Right renal pelvis (tissue), 4 donors: ENCODE measurements around the gene CWH43. TPM values are rescaled to one million over a fixed set of nuclear protein-coding genes. Genes with fewer than 3 reads are reported as not detected.
"Not testable (repeated sequence)": the region's sequence is repeated elsewhere in the genome, so short reads cannot be mapped to it uniquely, and the experiment has no call there.

Experiments used
- DNase-seq, 4 donors: peaks; one replicate each; pipeline ENCODE4 v3.0.0-alpha.2; 2013; ENCODE audit warnings: low read depth in 4 of 4, low spot score in 3 of 4, missing footprints in 1 of 4
- polyA plus RNA-seq, 4 donors: library from polyadenylated mRNA; unstranded; fragments of 120-200 nt; gene quantifications; one replicate each; pipeline ENCODE4 v1.2.1, GENCODE V29; 2013; ENCODE audit not compliant: insufficient read length in 4 of 4

CWH43 gene
- polyA plus RNA-seq, 4 donors, result 5.7 to 8.3 (median 7.0) TPM

GRCh38 chr4:48974979-48975640, 11.0 kb upstream of the CWH43 start:
- DNase-seq, result no peak

- no peak for DNase-seq
These were observed 10.0 kb upstream of the CWH43 start for GRCh38 chr4:48976041-48976440.

- no peak for DNase-seq
These were observed 6.0 kb upstream of the CWH43 start for GRCh38 chr4:48979914-48980579.

- not testable (repeated sequence) for DNase-seq
These were observed 2.1 kb upstream of the CWH43 start for GRCh38 chr4:48984005-48984404.

- no peak for DNase-seq
These were observed 486 bp upstream of the CWH43 start for GRCh38 chr4:48985602-48985975.

GRCh38 chr4:48986654-48987164, 634 bp downstream of the CWH43 start:
- no peak for DNase-seq

GRCh38 chr4:48989461-48990203, 3.6 kb downstream of the CWH43 start:
- no peak for DNase-seq

- no peak for DNase-seq
These were observed 5.3 kb downstream of the CWH43 start for GRCh38 chr4:48991357-48991756.

GRCh38 chr4:48997962-48998361, 11.9 kb downstream of the CWH43 start:
- no peak for DNase-seq

GRCh38 chr4:48998440-48998839, 12.4 kb downstream of the CWH43 start:
- DNase-seq, result no peak

- DNase-seq, result no peak
These were observed 14.7 kb downstream of the CWH43 start for GRCh38 chr4:49000806-49001205.

GRCh38 chr4:49002931-49003330, 16.9 kb downstream of the CWH43 start:
- DNase-seq, result no peak

GRCh38 chr4:49018718-49019295, 32.7 kb downstream of the CWH43 start:
- DNase-seq, result no peak

GRCh38 chr4:49032440-49033161, 46.5 kb downstream of the CWH43 start:
- DNase-seq, result no peak

GRCh38 chr4:49036528-49036927, 50.5 kb downstream of the CWH43 start:
- no peak for DNase-seq

- DNase-seq, result no peak
These were observed 58.2 kb downstream of the CWH43 start for GRCh38 chr4:49044270-49044669.

- no peak for DNase-seq
These were observed 72.2 kb downstream of the CWH43 start for GRCh38 chr4:49058306-49058705.

GRCh38 chr4:49063670-49064069, 77.6 kb downstream of the CWH43 start:
- no peak for DNase-seq

GRCh38 chr4:49072196-49072595, 86.1 kb downstream of the CWH43 start:
- DNase-seq, result not testable (repeated sequence)

- DNase-seq, result not testable (repeated sequence)
These were observed 105.8 kb downstream of the CWH43 start for GRCh38 chr4:49091883-49092282.
